PC-9 (cell line): ENCODE data around the gene RFFL.

Experiments used
- EZH2 ChIP-seq: fragments of 200-600 bp; sonication (generic); IDR thresholded peaks from 2 replicates; pipeline ENCODE4 v1.8.0; 2017; ENCODE audit warnings: antibody characterized with exemption, low read depth
- TF ChIP-seq, protein P1 (sequence below): fragments of 200-600 bp; sonication (generic); conservative IDR thresholded peaks from 2 replicates; pipeline ENCODE4 v1.6.1; 2017; ENCODE audit warnings: mixed run types, antibody characterized with exemption, mild to moderate bottlenecking, moderate library complexity

DNA sequence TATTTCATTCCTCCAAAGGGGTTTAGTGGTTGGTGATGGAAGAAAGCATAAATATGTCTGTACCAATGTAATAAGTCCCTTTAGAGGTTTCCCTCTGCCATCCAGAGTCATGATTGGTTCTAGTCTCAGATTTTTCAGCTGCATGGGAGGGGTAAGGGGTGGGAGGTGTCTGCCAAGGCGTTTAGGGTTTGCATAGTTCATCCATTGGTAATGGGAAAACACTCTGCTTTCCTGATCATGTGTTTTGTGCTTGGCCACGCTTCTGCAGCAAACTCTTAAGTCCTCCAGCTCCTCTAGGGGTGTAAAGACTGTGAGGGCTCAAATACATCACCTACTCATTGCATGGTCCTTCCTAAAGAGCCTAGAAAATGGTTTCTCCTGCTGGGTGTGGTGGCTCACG, 53.4 kb downstream of the RFFL start:
- TF ChIP-seq, protein P1, sequence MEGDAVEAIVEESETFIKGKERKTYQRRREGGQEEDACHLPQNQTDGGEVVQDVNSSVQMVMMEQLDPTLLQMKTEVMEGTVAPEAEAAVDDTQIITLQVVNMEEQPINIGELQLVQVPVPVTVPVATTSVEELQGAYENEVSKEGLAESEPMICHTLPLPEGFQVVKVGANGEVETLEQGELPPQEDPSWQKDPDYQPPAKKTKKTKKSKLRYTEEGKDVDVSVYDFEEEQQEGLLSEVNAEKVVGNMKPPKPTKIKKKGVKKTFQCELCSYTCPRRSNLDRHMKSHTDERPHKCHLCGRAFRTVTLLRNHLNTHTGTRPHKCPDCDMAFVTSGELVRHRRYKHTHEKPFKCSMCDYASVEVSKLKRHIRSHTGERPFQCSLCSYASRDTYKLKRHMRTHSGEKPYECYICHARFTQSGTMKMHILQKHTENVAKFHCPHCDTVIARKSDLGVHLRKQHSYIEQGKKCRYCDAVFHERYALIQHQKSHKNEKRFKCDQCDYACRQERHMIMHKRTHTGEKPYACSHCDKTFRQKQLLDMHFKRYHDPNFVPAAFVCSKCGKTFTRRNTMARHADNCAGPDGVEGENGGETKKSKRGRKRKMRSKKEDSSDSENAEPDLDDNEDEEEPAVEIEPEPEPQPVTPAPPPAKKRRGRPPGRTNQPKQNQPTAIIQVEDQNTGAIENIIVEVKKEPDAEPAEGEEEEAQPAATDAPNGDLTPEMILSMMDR: no peak
- no peak for TF ChIP-seq EZH2
